OCI-LY1 (cell line): ENCODE results near the gene CFH.

Experiments used
- H2AFZ ChIP-seq: fragments of 200-600 bp; sonication (generic), shearing (Covaris generic); 2 replicates; pipeline ENCODE4 v1.6.0; 2014; ENCODE audit warnings: antibody characterized with exemption, mild to moderate bottlenecking, low read length
- H3F3A ChIP-seq: fragments of 200-600 bp; sonication (generic), shearing (Covaris generic); 2 replicates; pipeline ENCODE4 v1.6.0; 2014; ENCODE audit warnings: mild to moderate bottlenecking, antibody characterized with exemption, low read length, moderate library complexity; ENCODE audit not compliant: insufficient read depth
- H3K27ac ChIP-seq: fragments of 200-600 bp; sonication (generic); 2 replicates; pipeline ENCODE4 v1.5.1; 2014; ENCODE audit warnings: low read length, mixed run types, mild to moderate bottlenecking, low read depth; ENCODE audit not compliant: poor library complexity, severe bottlenecking
- H3K27me3 ChIP-seq: fragments of 200-600 bp; sonication (generic); 2 replicates; pipeline ENCODE4 v1.6.0; 2014; ENCODE audit warnings: antibody characterized with exemption, mild to moderate bottlenecking, low read length, moderate library complexity; ENCODE audit not compliant: insufficient read depth
- H3K36me3 ChIP-seq: fragments of 200-600 bp; sonication (generic); 2 replicates; pipeline ENCODE4 v1.6.1; 2014; ENCODE audit warnings: mild to moderate bottlenecking, antibody characterized with exemption, low read length, moderate library complexity, mixed read lengths; ENCODE audit not compliant: insufficient read depth
- H3K4me1 ChIP-seq: fragments of 200-600 bp; sonication (generic); 2 replicates; pipeline ENCODE4 v1.5.1; 2014; ENCODE audit warnings: mild to moderate bottlenecking, low read length, moderate library complexity; ENCODE audit not compliant: insufficient read depth, severe bottlenecking
- H3K4me2 ChIP-seq: fragments of 200-600 bp; sonication (generic), shearing (Covaris generic); 2 replicates; pipeline ENCODE4 v1.6.1; 2014; ENCODE audit warnings: low read length
- H3K4me3 ChIP-seq: fragments of 200-600 bp; sonication (generic); 2 replicates; pipeline ENCODE4 v1.5.1; 2014; ENCODE audit warnings: low read length, low read depth, mild to moderate bottlenecking, mixed read lengths; ENCODE audit not compliant: poor library complexity, severe bottlenecking
- H3K79me2 ChIP-seq: fragments of 200-600 bp; shearing (Covaris generic); 2 replicates; pipeline ENCODE4 v1.6.1; 2016; ENCODE audit warnings: mixed run types, low read length, mixed read lengths; ENCODE audit not compliant: insufficient read depth
- H3K9ac ChIP-seq: fragments of 200-600 bp; sonication (generic), shearing (Covaris generic); 2 replicates; pipeline ENCODE4 v1.6.1; 2014; ENCODE audit warnings: mild to moderate bottlenecking, low read length, mixed read lengths
- H3K9me2 ChIP-seq: fragments of 200-600 bp; sonication (generic), shearing (Covaris generic); 2 replicates; pipeline ENCODE4 v1.6.1; 2014; ENCODE audit warnings: low read depth, mild to moderate bottlenecking, low read length, mixed read lengths
- H3K9me3 ChIP-seq: fragments of 200-600 bp; shearing (Covaris generic); 2 replicates; pipeline ENCODE4 v1.6.1; 2014; ENCODE audit warnings: low read length, mixed read lengths
- H4K20me1 ChIP-seq: fragments of 200-600 bp; sonication (generic), shearing (Covaris generic); 2 replicates; pipeline ENCODE4 v1.6.0; 2016; ENCODE audit warnings: mild to moderate bottlenecking, low read length; ENCODE audit not compliant: insufficient read depth
- EZH2 ChIP-seq: fragments of 200-600 bp; sonication (generic), shearing (Covaris generic); IDR thresholded peaks from 2 replicates; pipeline ENCODE4 v1.8.0; 2017; ENCODE audit warnings: borderline replicate concordance, mixed run types, mild to moderate bottlenecking, antibody characterized with exemption, low read length, moderate library complexity, mixed read lengths
- TF ChIP-seq, protein P1 (sequence below): fragments of 200-600 bp; sonication (generic), shearing (Covaris generic); IDR thresholded peaks from 2 replicates; pipeline ENCODE4 v1.5.1; 2017; ENCODE audit warnings: mild to moderate bottlenecking, antibody characterized with exemption, low read length, moderate library complexity, mixed read lengths

The CFH gene

DNA sequence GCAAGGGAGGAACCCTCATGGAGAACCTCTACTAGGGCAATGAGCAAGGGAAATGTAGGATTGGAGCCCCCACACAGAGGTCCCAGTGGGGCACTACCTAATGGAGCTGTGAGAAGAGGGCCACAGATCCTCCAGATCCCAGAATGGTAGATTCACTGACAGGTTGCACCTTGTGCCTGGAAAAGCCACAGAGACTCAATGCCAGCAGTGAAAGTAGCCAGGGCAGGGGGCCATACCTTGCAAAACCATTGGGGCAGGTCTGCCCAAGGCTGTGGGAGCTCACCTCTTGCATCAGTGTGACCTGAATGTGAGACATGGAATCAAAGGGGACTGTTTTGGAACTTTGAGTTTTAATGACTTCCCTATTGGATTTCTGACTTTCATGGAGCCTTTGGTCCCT is 17.9 kb downstream of the CFH start:
- Histone ChIP-seq H3K4me3 (no peak overlapping the region), H3K9me3 (no peaks in the 10 kb centered on the region), H3K36me3 (no peaks in the 10 kb centered on the region), H3K9ac (no peak overlapping the region), H2AFZ (no peak overlapping the region), H4K20me1 (no peaks in the 10 kb centered on the region), H3K27me3 (no peaks in the 10 kb centered on the region), H3K4me1 (no peaks in the 10 kb centered on the region), H3F3A (no peaks in the 10 kb centered on the region), H3K27ac (no peak overlapping the region), H3K79me2 (no peaks in the 10 kb centered on the region), H3K4me2 (no peak overlapping the region), H3K9me2 (no peaks in the 10 kb centered on the region)
- TF ChIP-seq EZH2 = no peak
- TF ChIP-seq, protein P1, sequence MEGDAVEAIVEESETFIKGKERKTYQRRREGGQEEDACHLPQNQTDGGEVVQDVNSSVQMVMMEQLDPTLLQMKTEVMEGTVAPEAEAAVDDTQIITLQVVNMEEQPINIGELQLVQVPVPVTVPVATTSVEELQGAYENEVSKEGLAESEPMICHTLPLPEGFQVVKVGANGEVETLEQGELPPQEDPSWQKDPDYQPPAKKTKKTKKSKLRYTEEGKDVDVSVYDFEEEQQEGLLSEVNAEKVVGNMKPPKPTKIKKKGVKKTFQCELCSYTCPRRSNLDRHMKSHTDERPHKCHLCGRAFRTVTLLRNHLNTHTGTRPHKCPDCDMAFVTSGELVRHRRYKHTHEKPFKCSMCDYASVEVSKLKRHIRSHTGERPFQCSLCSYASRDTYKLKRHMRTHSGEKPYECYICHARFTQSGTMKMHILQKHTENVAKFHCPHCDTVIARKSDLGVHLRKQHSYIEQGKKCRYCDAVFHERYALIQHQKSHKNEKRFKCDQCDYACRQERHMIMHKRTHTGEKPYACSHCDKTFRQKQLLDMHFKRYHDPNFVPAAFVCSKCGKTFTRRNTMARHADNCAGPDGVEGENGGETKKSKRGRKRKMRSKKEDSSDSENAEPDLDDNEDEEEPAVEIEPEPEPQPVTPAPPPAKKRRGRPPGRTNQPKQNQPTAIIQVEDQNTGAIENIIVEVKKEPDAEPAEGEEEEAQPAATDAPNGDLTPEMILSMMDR = no peak

DNA sequence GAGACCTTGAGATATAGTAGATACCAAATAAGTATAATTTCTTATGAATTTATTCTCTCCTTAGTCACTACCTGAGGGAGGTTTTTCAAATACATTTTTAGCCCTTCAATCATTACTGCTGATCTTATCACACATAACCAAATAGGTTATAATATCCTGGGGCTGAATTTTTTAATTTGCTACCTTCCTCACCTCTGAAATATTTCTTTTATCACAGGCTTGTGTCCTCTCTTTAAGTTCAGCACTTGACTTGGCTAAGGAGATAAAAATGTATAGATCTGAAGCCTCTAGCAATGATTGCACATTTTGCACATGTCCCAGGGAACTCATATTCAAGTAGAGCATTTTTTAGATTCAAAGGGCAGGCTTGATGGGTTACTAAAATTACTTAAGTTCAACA is 23.1 kb downstream of the CFH start:
- Histone ChIP-seq H3K9ac (no peak overlapping the region), H3K4me2 (no peak overlapping the region), H2AFZ (no peak overlapping the region), H3K9me3 (no peaks in the 10 kb centered on the region), H3K36me3 (no peaks in the 10 kb centered on the region), H3F3A (no peaks in the 10 kb centered on the region), H3K4me1 (no peaks in the 10 kb centered on the region), H3K9me2 (no peaks in the 10 kb centered on the region), H3K27me3 (no peaks in the 10 kb centered on the region), H3K27ac (no peak overlapping the region), H4K20me1 (no peaks in the 10 kb centered on the region), H3K4me3 (no peak overlapping the region), H3K79me2 (no peaks in the 10 kb centered on the region)
- TF ChIP-seq EZH2 = no peak
- TF ChIP-seq, protein P1 = no peak

DNA sequence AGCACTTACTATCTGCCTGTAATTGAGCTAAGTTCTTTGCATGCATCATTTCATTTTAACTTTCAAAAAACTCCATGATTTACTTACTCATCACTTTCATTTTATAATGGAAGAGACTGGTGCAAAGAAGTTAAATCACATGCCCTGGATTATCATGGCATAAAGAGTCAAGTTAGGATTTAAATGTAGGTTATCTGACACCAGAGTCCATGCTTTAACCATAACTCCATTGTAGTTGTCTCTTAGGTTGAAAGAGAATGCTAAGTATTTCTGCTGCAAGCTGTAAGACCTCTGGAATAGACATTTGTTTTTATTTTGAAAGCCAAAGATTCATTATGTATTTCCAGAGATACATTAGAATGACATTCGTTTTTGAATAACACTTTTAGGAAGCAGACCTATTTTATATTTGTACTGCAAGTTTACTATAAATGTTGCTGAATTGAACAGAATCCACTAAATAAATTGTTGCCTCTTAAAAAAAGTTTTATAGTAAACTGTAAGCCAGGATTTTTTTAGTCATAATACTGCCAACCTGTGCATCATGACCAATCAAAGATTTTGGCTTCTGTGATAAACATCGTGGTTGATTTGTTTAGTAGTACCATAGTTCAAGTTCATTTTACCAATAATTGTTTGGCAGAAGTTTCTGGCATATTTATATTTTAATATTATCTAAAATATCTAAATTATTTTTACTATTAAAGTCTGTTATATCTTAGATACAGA is 26.1 kb downstream of the CFH start:
- Histone ChIP-seq H3K9ac (no peak overlapping the region), H3K9me2 (no peaks in the 10 kb centered on the region), H4K20me1 (no peaks in the 10 kb centered on the region), H3K9me3 (no peaks in the 10 kb centered on the region), H3K36me3 (no peaks in the 10 kb centered on the region), H3K27me3 (no peaks in the 10 kb centered on the region), H3K4me3 (no peak overlapping the region), H3K4me1 (no peaks in the 10 kb centered on the region), H3K27ac (no peak overlapping the region), H3F3A (no peaks in the 10 kb centered on the region), H3K79me2 (no peaks in the 10 kb centered on the region), H3K4me2 (no peak overlapping the region), H2AFZ (no peak overlapping the region)
- TF ChIP-seq, protein P1 = no peak
- no peak for TF ChIP-seq EZH2
